Measurements from ENCODE around the gene PITPNM2.

PITPNM2 gene

GRCh38 chr12:123167329-123167728 lies 16.4 kb upstream of the PITPNM2 start:
- TF ChIP-seq EZH2phosphoT487 (IDR thresholded peaks at IDR 0.05; ENCODE audit: borderline replicate concordance, low read length) (no peak), CTCF (IDR thresholded peaks at IDR 0.05; ENCODE audit: low read depth, low read length, poor library complexity, severe bottlenecking) (no peak)
- no peaks in the 10 kb centered on the region for H3K79me2 ChIP-seq (ENCODE audit: control insufficient read depth, low read length)
- no peaks in the 10 kb centered on the region for H4K20me1 ChIP-seq (ENCODE audit: control insufficient read depth, insufficient read depth, low read depth, low read length)
- H3K9me2 ChIP-seq (replicated peaks; ENCODE audit: control insufficient read depth, low read length) = no peaks in the 10 kb centered on the region
- H3K4me2 ChIP-seq (ENCODE audit: low read length) = no peak overlapping the region
- no peaks in the 10 kb centered on the region for H3K9me3 ChIP-seq (ENCODE audit: control insufficient read depth, insufficient read depth, low read length)
- no peak overlapping the region for H3K27ac ChIP-seq (ENCODE audit: low read depth, low read length)
- H3K27me3 ChIP-seq (ENCODE audit: control insufficient read depth, low read length) = no peaks in the 10 kb centered on the region
- peaks cover 56% of the 10 kb centered on the region for H3K36me3 ChIP-seq (ENCODE audit: control insufficient read depth, low read length)
- H3K4me1 ChIP-seq (ENCODE audit: control insufficient read depth, low read length) = peaks cover 6% of the 10 kb centered on the region; the same call in 1 of the 2 replicates
- no peaks in the 10 kb centered on the region for H3F3A ChIP-seq (ENCODE audit: control insufficient read depth, insufficient read depth)
- H3K4me3 ChIP-seq (ENCODE audit: low read length) = no peak overlapping the region

- H3K36me3 ChIP-seq (ENCODE audit: control insufficient read depth, low read length) = peaks cover 66% of the 10 kb centered on the region
- H4K20me1 ChIP-seq (ENCODE audit: control insufficient read depth, insufficient read depth, low read depth, low read length) = no peaks in the 10 kb centered on the region
- H3K9me3 ChIP-seq (ENCODE audit: control insufficient read depth, insufficient read depth, low read length) = no peaks in the 10 kb centered on the region
- H3K4me3 ChIP-seq (ENCODE audit: low read length) = no peak overlapping the region
- no peaks in the 10 kb centered on the region for H3K27me3 ChIP-seq (ENCODE audit: control insufficient read depth, low read length)
- no peak overlapping the region for H3K27ac ChIP-seq (ENCODE audit: low read depth, low read length)
- no peaks in the 10 kb centered on the region for H3F3A ChIP-seq (ENCODE audit: control insufficient read depth, insufficient read depth)
- H3K79me2 ChIP-seq (ENCODE audit: control insufficient read depth, low read length) = no peaks in the 10 kb centered on the region
- H3K9me2 ChIP-seq (replicated peaks; ENCODE audit: control insufficient read depth, low read length) = no peaks in the 10 kb centered on the region
- H3K4me2 ChIP-seq (ENCODE audit: low read length) = no peak overlapping the region
- TF ChIP-seq CTCF (IDR thresholded peaks at IDR 0.05; ENCODE audit: low read depth, low read length, poor library complexity, severe bottlenecking) (no peak), EZH2phosphoT487 (IDR thresholded peaks at IDR 0.05; ENCODE audit: borderline replicate concordance, low read length) (no peak)
- H3K4me1 ChIP-seq (ENCODE audit: control insufficient read depth, low read length) = peaks cover 6% of the 10 kb centered on the region; the same call in 1 of the 2 replicates
Measured at GRCh38 chr12:123165537-123165936, 14.6 kb upstream of the PITPNM2 start.

- no peak for TF ChIP-seq EZH2phosphoT487 (IDR thresholded peaks at IDR 0.05; ENCODE audit: borderline replicate concordance, low read length)
- TF ChIP-seq CTCF (IDR thresholded peaks at IDR 0.05; ENCODE audit: low read depth, low read length, poor library complexity, severe bottlenecking) = no peak
- Histone ChIP-seq H3K4me2 (ENCODE audit: low read length) (no peak overlapping the region), H3K9me3 (ENCODE audit: control insufficient read depth, insufficient read depth, low read length) (no peaks in the 10 kb centered on the region), H3K36me3 (ENCODE audit: control insufficient read depth, low read length) (peaks cover 71% of the 10 kb centered on the region), H3F3A (ENCODE audit: control insufficient read depth, insufficient read depth) (no peaks in the 10 kb centered on the region), H3K79me2 (ENCODE audit: control insufficient read depth, low read length) (no peaks in the 10 kb centered on the region), H3K27ac (ENCODE audit: low read depth, low read length) (no peak overlapping the region), H3K27me3 (ENCODE audit: control insufficient read depth, low read length) (no peaks in the 10 kb centered on the region), H4K20me1 (ENCODE audit: control insufficient read depth, insufficient read depth, low read depth, low read length) (no peaks in the 10 kb centered on the region), H3K4me1 (ENCODE audit: control insufficient read depth, low read length) (peaks cover 6% of the 10 kb centered on the region; the same call in 1 of the 2 replicates), H3K4me3 (ENCODE audit: low read length) (no peak overlapping the region), H3K9me2 (replicated peaks; ENCODE audit: control insufficient read depth, low read length) (no peaks in the 10 kb centered on the region)
Measured at GRCh38 chr12:123164710-123165261, 13.9 kb upstream of the PITPNM2 start.

Measured in DOHH2 (cell line).